SK-N-MC (cell line): Measurements from ENCODE around the gene KCTD16.

Source experiments
- EZH2 ChIP-seq: fragments of 200-600 bp; sonication (generic); IDR thresholded peaks from one replicate; pipeline ENCODE4 v1.6.1; 2017; ENCODE audit warnings: antibody characterized with exemption
- FOXP2 ChIP-seq: optimal IDR thresholded peaks from 2 replicates; pipeline ENCODE3; 2011; ENCODE audit warnings: mild to moderate bottlenecking, moderate library complexity; ENCODE audit not compliant: insufficient read depth; ENCODE audit errors: extremely low read length, control extremely low read depth
- POLR2AphosphoS5 ChIP-seq: IDR thresholded peaks from 2 replicates; pipeline ENCODE4 v1.6.1; 2012; ENCODE audit warnings: mild to moderate bottlenecking, low read depth, low read length, borderline replicate concordance

DNA sequence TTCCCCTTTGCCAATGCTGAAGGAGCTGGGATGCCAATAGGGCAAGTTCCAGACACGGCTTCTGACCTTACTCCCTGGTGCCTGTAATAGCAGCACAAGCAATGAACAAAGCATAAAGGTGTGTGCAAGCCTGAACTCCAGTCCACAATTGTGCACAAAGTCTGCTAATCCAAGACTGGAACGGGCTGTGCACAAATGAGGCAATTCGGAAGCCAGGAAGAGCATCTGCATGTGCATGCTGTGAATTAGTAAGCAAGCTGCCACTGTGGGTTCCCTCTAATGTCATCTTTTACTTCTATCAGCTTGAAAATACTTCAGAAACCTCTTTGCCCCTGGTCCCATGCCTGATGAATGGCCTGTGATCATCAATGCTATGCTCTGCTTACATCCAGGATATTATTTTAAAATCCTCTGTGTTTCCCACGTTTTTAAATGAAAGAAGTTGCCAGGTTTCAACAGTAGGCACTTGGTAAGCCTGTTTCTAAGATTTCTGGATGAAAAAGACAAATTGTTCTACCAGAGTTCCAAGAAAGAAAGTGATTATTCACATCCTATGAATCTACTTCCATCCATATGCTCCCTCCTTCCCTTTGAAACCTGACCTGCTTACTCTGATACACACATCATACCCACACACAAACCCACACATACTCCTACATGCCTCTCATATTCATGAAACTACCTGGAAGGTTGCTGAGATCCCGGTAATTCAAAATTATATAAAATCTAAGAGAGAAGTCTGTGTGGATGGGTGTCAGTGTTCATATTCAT lies 165.7 kb downstream of the KCTD16 start:
- TF ChIP-seq EZH2 (no peak), POLR2AphosphoS5 (no peak), FOXP2 (no peak)
